SJCRH30 (cell line): ENCODE results near the gene STRADA. TPM values are rescaled to one million over a fixed set of nuclear protein-coding genes. Genes with fewer than 3 reads are reported as not detected.

Experiments
- DNase-seq, 2 experiments: peaks; one replicate each; pipeline ENCODE4 v3.0.0-alpha.2; 2015 to 2020
- H3K27ac ChIP-seq: fragments of 250-450 bp; sonication (Bioruptor Pico); 2 replicates; pipeline ENCODE4 v1.5.1; 2020; ENCODE audit warnings: mild to moderate bottlenecking, moderate library complexity
- H3K27me3 ChIP-seq: fragments of 250-450 bp; sonication (Bioruptor Pico); 2 replicates; pipeline ENCODE4 v1.5.1; 2020; ENCODE audit warnings: mild to moderate bottlenecking, moderate library complexity
- H3K36me3 ChIP-seq: fragments of 250-450 bp; sonication (Bioruptor Pico); 2 replicates; pipeline ENCODE4 v1.5.1; 2020; ENCODE audit warnings: mild to moderate bottlenecking, moderate library complexity
- H3K4me1 ChIP-seq: fragments of 250-450 bp; sonication (Bioruptor Pico); 2 replicates; pipeline ENCODE4 v1.5.1; 2020; ENCODE audit warnings: mild to moderate bottlenecking, moderate library complexity
- H3K4me3 ChIP-seq: fragments of 250-450 bp; sonication (Bioruptor Pico); 2 replicates; pipeline ENCODE4 v1.5.1; 2020; ENCODE audit warnings: mild to moderate bottlenecking, moderate library complexity
- H3K9me3 ChIP-seq: fragments of 250-450 bp; sonication (Bioruptor Pico); replicated peaks from 2 replicates; pipeline ENCODE4 v1.5.1; 2020; ENCODE audit warnings: mild to moderate bottlenecking, moderate library complexity
- total RNA-seq: library from RNA; depleted of rRNA; stranded (reverse); fragments of >200 nt; shearing (Covaris generic); gene quantifications from 2 replicates; pipeline ENCODE4 v1.2.3, GENCODE V29; 2014

Gene STRADA
- total RNA-seq, 1 experiment from 2014 or later = 23.2 TPM

DNA sequence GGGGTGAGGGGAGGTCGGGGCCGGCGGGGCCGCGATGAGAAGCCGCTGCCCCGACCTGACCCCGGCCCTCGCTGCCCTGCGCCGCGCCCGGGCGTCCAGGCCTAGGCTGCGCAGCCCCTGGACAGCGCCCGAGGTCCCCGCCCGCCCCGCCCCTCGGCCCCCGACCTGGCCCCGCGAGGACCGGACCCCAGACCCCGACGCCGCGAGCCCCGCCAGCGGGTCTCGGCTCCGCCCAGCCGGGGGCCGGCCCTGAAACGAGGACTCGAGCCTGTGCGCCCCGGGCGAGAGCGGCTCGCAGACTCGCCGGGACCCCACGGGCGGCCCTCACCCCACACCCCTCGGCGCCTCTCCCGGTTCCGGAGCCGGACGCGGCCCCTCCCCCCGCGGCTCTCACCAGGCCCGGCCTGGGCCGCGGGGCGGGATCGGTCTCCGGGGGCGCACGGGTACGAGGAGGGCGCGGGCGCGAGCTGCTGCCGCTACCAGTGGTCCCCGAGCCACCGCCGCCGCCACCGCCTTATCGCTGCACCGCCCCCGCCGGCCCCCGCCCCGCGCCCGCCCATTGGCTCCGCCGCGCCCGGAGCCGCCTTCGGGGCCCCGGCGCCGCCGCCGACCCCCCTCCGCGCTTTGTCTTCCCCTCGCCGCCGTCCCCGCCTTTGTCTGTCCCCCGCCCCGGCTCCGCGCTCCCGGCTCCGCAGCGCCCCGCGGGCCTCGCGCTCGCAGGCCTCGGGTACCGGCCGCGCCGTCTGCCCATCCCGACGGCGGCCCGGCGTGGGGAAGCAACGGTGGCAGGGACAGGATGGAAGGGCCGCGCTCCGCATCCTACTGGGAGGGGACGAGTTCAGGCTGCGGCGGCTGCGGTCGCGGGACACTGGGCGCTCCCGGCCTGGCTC is 41.7 kb downstream of the STRADA start, which contains the start of gene LIMD2:
Gene LIMD2, minus strand, starts transcription at position 488 of the 890 bp plus-strand sequence. CDS start 827 bp downstream, outside the sequence.
- H3K27me3 ChIP-seq = no peaks in the 10 kb centered on the region
- H3K27ac ChIP-seq = peak within 1 kb of the TSS; percentile 67
- no peaks in the 10 kb centered on the region for H3K36me3 ChIP-seq
- DNase-seq = peak; percentile 63 to 66
- H3K9me3 ChIP-seq = no peaks in the 10 kb centered on the region
- no peaks in the 10 kb centered on the region; the same call in 1 of the 2 replicates for H3K4me1 ChIP-seq
- peak within 1 kb of the TSS; percentile 97 for H3K4me3 ChIP-seq

DNA sequence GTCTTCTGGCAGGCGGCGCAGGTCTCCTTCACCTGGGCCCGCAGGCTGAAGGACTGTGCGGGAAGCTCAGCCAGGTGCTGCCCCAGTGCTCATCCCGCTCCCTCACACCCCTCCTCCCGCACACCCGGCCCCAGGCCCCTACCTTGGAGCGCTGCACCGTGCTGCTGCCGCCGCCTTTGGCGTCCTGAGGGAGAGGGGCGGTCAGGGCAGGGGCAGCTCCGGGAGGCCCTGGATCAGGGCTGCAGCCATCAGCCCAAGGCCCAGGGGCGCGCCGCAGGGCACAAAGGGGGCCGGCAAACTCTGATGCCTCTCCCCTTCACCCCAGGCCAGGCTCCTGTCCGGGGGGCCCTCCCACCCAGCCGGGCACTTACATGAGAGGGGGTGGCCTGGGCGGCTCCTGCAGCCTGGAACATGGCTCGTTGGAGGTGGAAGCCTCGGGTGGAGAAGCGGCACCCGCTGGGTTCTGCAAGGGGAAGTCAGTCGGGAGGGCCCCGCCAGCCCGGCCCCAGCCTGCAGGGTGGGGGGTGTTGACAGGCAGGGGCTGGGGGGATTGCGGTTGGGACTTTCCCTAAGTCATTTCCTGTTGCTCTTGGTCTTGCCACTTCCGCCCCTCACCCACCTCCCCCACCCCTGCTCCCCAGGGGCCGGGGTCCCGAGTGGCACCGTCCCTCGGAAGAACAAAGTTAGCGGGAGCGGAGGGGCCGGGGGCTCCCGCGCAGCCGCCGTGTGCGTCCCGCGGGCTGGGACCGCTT is 42.5 kb downstream of the STRADA start:
- peak overlapping the region; percentile 45; the same call in 1 of the 2 replicates for H3K27ac ChIP-seq
- H3K36me3 ChIP-seq = no peaks in the 10 kb centered on the region
- peak overlapping the region; percentile 97 for H3K4me3 ChIP-seq
- no peaks in the 10 kb centered on the region; the same call in 1 of the 2 replicates for H3K4me1 ChIP-seq
- H3K27me3 ChIP-seq = no peaks in the 10 kb centered on the region
- DNase-seq = peak; percentile 55 to 60
- no peaks in the 10 kb centered on the region for H3K9me3 ChIP-seq

DNA sequence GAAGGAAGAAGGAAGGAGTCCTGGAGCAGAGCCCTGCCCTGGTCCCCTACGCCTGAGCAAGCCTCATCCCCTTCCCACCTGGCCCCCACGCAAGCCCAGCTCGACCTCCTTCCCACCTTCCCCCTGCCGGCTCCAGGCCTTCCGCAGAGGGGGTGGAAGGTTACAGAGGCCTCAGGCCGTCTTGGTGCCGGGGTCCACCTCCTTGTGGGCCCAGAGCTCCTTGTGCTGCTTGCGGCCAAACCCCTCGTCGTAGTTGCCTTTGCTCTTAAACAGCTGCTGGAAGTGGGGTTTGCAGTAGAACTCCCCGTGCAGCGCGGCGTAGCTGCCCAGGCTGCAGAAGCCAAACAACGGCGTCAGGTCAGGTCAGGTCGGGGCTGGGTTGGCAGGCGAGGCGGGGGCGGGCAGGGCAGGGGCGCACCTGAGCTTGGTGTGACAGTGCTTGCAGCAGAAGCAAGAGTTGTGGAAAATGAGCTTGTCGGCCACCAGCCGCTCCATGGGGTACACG is 43.2 kb downstream of the STRADA start:
- Histone ChIP-seq H3K4me3 (no peak overlapping the region), H3K27me3 (no peaks in the 10 kb centered on the region), H3K4me1 (no peaks in the 10 kb centered on the region; the same call in 1 of the 2 replicates), H3K36me3 (no peaks in the 10 kb centered on the region), H3K27ac (no peak overlapping the region), H3K9me3 (no peaks in the 10 kb centered on the region)
- DNase-seq = no peak

DNA sequence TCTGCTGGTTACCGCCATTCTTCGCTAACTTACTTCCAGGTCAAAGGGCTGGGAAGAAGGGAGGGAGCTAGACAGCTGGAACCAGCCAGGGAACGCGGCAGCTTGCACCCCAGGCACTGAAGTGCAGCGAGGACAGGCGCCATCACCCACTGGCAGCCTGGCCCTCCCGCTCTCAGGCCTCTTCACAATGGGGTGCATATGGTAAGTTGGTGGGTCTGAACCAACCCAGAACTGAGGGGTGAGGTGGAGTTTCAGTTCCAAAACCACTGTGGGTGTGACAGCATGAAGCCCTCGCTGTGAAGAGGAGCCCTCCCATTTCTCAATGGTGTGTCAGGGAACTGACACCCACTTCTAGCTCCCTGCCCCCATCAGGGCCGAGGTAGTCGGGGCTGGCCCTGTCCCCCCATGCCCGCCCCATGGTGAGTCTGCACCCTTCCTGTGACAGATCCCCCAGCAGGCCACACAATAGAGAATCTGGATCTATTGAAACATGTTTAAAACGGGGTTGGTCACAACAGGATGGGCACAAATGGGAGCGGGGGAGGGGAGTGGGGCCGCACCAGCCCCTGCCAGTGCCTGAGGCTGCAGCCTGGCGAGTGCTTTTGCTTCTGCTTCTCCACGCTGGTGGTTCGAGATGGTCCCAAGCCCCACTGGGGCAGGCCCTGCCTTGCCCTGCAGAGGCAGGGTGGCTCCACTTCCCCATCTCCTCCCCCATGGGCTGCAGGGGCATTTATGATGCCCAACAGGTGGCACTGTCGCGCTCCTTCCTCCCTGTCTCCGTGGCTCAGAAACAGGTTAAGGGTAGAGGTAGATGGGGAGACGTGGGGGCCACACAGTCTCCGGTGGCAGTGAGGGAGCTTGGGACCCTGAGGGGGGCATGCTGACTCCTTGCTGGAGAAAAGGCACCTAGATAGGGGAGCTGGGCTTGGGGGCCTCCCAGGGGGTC is 44.0 kb downstream of the STRADA start:
- no peaks in the 10 kb centered on the region; the same call in 1 of the 2 replicates for H3K4me1 ChIP-seq

DNA sequence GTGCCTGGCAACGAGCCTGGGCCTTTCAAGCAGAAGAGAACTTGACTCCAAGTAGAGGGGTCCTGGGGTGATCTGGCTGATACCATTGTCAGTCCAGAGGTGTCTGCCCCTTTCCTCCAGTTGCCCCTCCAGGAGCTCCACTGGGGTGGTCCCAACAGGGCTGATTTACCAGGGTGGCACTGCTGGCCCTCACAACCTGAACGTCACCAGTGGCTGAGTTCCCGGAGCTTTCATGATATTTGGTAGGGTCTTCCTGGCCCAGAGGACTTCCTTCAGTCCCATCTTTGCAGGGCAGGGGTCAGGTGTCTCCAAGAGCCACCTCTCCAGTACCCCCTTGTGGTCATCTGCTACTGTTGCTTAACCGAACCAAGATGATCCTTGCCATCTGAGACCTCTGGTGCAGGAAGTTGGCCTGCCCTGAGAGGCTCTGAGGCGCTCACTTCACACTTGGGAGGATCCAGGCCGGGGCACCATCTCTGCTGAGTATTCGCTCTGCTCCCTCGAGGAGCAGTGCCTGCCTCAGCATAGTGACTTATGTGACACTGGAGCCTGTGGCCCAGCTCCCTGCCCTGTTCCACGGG is 45.1 kb downstream of the STRADA start:
- Histone ChIP-seq H3K9me3 (no peaks in the 10 kb centered on the region), H3K27ac (no peak overlapping the region), H3K4me1 (no peaks in the 10 kb centered on the region; the same call in 1 of the 2 replicates), H3K36me3 (peaks cover 2% of the 10 kb centered on the region; the same call in 1 of the 2 replicates), H3K4me3 (no peak overlapping the region), H3K27me3 (no peaks in the 10 kb centered on the region)
- DNase-seq = peak; percentile 25 to 45

More for the DNA sequence above, 44.0 kb downstream of the STRADA start:
- H3K27me3 ChIP-seq = no peaks in the 10 kb centered on the region
- peak; percentile 40 to 56 for DNase-seq
- H3K4me3 ChIP-seq = no peak overlapping the region
- H3K9me3 ChIP-seq = no peaks in the 10 kb centered on the region
- H3K27ac ChIP-seq = no peak overlapping the region
- no peaks in the 10 kb centered on the region; the same call in 1 of the 2 replicates for H3K36me3 ChIP-seq

DNA sequence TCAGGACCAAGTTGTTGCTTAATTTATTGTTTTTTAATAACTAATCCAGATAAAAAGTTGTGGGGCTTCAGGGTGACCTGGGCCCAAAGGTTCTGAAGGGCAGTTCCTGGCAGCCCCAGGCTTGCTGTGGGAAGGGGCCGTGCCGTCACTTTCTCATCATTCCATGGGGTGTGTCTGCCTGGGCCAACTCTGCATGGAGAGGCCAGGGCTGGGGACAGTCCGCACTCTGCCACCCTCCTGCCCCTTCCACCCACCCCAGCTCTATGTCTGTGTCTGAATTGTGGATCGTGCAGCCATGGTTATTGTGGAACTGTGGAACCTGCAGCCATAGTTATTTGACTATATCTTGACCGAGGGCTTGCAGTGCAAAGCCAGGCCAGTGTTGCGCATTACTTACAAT is 45.7 kb downstream of the STRADA start:
- Histone ChIP-seq H3K27ac (no peak overlapping the region), H3K9me3 (no peaks in the 10 kb centered on the region), H3K27me3 (no peaks in the 10 kb centered on the region), H3K4me3 (no peak overlapping the region), H3K36me3 (peaks cover 2% of the 10 kb centered on the region; the same call in 1 of the 2 replicates), H3K4me1 (no peaks in the 10 kb centered on the region; the same call in 1 of the 2 replicates)
- no peak for DNase-seq

DNA sequence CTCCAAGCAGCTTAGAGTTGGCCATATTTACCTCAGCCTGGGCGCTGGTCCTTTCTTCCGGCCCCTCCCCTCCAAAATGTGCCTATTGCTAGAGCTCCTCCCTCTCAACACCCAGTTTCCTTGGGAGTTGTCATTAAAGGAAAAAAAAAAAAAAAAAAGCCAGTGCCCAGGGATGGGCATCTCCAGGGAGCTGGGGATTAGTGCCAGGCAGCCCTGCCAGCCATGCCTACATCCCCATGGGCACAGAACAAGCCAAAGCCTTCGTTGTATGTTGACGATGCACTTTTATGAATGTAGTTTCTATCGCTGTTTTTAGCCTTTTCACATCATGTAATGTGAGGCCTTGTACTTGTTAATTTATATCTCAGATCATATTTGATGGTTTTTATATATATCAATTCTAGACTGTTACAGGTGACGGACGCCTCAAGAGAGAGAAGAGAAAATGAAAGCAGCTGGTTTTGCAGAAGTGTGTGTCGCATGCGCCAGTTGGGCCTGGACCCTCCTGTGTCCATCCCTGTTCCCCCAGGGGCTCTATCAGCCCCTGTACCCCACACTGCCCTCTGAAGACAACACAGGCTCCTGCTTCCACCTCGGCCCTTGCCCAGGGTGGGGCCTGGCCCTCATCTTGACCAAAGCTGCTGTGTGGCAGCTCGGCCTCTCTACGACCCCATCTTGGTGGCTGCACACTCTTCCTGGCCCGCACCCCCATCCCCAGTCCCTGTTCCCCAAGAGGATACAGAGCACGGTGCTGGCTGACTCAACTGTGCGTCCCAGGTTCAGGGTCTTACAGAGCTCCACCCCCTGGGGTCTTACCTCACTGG is 46.4 kb downstream of the STRADA start:
- Histone ChIP-seq H3K36me3 (peaks cover 2% of the 10 kb centered on the region; the same call in 1 of the 2 replicates), H3K4me3 (no peak overlapping the region), H3K9me3 (no peaks in the 10 kb centered on the region), H3K27me3 (no peaks in the 10 kb centered on the region), H3K27ac (no peak overlapping the region), H3K4me1 (no peaks in the 10 kb centered on the region; the same call in 1 of the 2 replicates)
- DNase-seq = no peak

DNA sequence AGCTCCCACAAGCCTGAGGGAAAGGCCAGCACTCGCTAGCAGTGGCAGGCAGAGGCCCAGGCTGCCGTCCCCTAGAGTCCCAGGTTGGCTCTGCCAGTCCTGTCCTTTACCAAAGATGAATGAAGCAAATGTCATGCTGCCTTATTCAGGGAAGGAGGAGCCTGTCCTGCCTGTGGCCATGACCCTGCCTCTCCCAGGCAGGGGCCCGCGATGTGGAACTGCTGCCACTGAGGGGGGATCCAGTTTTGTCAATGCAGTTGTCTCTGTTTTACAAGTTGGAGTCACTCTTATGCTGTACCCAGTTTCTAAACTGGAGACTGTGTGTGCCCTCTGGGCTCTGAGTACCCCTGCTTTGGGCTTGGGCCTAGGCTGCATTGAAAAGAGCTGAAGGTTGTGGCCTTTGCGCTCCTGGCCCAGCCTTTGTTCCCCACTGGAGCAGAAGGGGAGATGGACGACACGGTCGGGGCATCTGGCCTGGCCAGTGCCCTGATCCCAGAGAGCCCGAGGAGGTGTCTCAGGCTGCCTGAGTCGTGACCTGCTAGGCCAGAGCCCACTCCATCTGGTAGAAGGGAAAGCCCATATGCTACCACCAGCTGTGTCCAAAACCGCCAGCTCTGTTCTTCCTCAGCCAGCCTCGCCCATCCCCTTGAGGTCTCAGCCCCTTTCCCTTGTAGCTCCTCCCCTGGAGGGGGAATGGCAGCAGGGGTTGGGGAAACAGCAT is 47.2 kb downstream of the STRADA start:
- no peak overlapping the region for H3K27ac ChIP-seq
- peak in 1 of 2 experiments; percentile 18 for DNase-seq
- H3K4me3 ChIP-seq = no peak overlapping the region
- H3K9me3 ChIP-seq = no peaks in the 10 kb centered on the region
- no peaks in the 10 kb centered on the region; the same call in 1 of the 2 replicates for H3K4me1 ChIP-seq
- peaks cover 2% of the 10 kb centered on the region; the same call in 1 of the 2 replicates for H3K36me3 ChIP-seq
- H3K27me3 ChIP-seq = no peaks in the 10 kb centered on the region

DNA sequence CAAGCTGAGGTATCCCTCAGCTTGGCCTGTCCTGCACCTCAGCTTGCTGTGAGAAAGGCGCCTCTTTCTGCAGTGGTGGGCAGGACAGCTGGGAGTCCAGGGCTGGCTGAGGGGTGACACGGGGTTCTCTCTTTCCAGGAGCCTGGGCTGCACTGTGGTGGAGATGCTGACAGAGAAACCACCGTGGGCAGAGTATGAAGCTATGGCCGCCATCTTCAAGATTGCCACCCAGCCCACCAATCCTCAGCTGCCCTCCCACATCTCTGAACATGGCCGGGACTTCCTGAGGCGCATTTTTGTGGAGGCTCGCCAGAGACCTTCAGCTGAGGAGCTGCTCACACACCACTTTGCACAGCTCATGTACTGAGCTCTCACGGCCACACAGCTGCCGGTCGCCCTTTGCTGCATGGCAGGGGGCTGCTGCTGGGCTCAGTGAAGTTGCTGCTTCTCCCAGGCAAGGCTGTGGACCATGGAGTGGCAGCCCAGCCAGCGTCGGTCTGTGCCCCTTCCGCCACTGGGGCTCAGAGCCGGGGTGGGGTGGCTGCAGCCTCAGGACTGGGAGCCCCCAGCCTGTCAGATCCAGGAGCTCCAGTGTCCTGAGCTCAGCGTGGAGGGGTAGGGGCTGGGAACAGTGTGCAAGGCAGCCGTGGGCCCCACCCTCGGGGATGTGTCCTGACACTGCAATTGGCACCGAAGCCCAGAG is 48.0 kb downstream of the STRADA start:
- no peak overlapping the region for H3K27ac ChIP-seq
- H3K27me3 ChIP-seq = no peaks in the 10 kb centered on the region
- DNase-seq = no peak
- no peaks in the 10 kb centered on the region for H3K9me3 ChIP-seq
- no peaks in the 10 kb centered on the region for H3K4me1 ChIP-seq
- peaks cover 2% of the 10 kb centered on the region; the same call in 1 of the 2 replicates for H3K36me3 ChIP-seq
- no peak overlapping the region for H3K4me3 ChIP-seq

DNA sequence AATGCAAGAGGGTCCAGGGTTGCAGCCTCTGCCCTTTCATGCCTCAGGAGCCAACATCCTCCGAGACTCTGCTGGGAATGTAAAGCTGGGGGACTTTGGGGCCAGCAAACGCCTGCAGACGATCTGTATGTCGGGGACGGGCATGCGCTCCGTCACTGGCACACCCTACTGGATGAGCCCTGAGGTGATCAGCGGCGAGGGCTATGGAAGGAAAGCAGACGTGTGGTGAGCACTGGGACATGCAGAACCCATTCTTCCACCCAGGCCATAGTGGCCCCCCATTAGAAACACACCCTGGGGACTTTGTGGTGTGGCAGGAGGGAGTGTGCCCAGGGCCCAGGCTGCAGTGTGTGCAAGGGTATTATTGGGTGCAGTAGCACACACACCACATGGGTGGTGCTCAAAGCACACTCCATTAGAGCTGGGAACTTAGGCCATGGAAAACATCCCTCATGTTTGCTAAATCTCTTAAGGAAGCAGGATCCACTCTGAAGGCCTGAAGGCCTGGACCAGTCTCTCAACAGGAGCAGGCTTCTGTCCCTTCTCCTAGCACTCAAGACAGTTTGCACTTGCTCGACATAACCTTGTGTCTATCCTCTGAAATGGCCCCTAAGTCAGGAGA is 49.3 kb downstream of the STRADA start:
- peaks cover 2% of the 10 kb centered on the region; the same call in 1 of the 2 replicates for H3K36me3 ChIP-seq
- H3K4me1 ChIP-seq = no peaks in the 10 kb centered on the region
- no peaks in the 10 kb centered on the region for H3K27me3 ChIP-seq
- H3K27ac ChIP-seq = no peak overlapping the region
- no peak for DNase-seq
- no peak overlapping the region for H3K4me3 ChIP-seq
- no peaks in the 10 kb centered on the region for H3K9me3 ChIP-seq

DNA sequence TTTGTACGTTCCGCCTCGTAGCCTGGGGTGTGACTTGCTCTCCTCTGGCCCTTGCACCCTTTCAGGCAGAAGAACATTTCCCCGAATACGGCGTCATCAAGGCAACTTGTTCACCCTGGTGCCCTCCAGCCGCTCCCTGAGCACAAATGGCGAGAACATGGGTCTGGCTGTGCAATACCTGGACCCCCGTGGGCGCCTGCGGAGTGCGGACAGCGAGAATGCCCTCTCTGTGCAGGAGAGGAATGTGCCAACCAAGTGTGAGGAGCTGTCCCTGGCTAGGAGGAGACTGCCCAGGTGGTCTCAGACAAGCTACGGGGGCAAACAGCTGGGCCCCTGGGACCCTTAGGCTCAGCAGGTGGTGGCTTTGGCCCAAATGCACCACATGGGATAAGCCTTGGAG is 52.1 kb downstream of the STRADA start:
- DNase-seq = no peak
- H3K27me3 ChIP-seq = no peaks in the 10 kb centered on the region
- no peaks in the 10 kb centered on the region for H3K9me3 ChIP-seq
- H3K4me3 ChIP-seq = no peak overlapping the region
- H3K27ac ChIP-seq = no peak overlapping the region
- peaks cover 2% of the 10 kb centered on the region; the same call in 1 of the 2 replicates for H3K36me3 ChIP-seq
- no peaks in the 10 kb centered on the region for H3K4me1 ChIP-seq
